Chondrocyte (in vitro differentiated cells): ENCODE results near the gene TTC34. TPM values are rescaled to one million over a fixed set of nuclear protein-coding genes. Genes with fewer than 3 reads are reported as not detected.

Source experiments
- DNase-seq: peaks from one replicate; pipeline ENCODE4 v3.0.0; 2021; ENCODE audit warnings: mixed read lengths, low spot score
- H3K27ac Mint-ChIP-seq: one replicate; pipeline ENCODE4 v1.8.0; 2021; ENCODE audit warnings: mild to moderate bottlenecking, moderate library complexity, mixed read lengths; ENCODE audit not compliant: unreplicated experiment
- H3K27me3 Mint-ChIP-seq: 2 replicates; pipeline ENCODE4 v1.8.0; 2021; ENCODE audit warnings: low read depth, mixed read lengths
- H3K36me3 Mint-ChIP-seq: 2 replicates; pipeline ENCODE4 v1.8.0; 2021; ENCODE audit warnings: low read depth, mixed read lengths
- H3K4me1 Mint-ChIP-seq: 2 replicates; pipeline ENCODE4 v1.8.0; 2021; ENCODE audit warnings: low read depth, mild to moderate bottlenecking, mixed read lengths
- H3K4me3 Mint-ChIP-seq: one replicate; pipeline ENCODE4 v1.8.0; 2021; ENCODE audit warnings: mild to moderate bottlenecking, moderate library complexity, mixed read lengths; ENCODE audit not compliant: unreplicated experiment
- H3K9me3 Mint-ChIP-seq: 2 replicates; pipeline ENCODE4 v1.8.0; 2021; ENCODE audit warnings: low read depth, mixed read lengths
- total RNA-seq: library from RNA; stranded (reverse); gene quantifications from 3 replicates; pipeline ENCODE4 v1.2.1, GENCODE V29; 2021
- TF ChIP-seq, protein P1 (sequence below): fragments of 200-600 bp; sonication (generic); IDR thresholded peaks from 2 replicates; pipeline ENCODE4 v1.5.0; 2021; ENCODE audit warnings: antibody characterized with exemption, mild to moderate bottlenecking, moderate library complexity

TTC34 gene
- total RNA-seq, 1 donor from 2014 or later, result 0.60 TPM

DNA sequence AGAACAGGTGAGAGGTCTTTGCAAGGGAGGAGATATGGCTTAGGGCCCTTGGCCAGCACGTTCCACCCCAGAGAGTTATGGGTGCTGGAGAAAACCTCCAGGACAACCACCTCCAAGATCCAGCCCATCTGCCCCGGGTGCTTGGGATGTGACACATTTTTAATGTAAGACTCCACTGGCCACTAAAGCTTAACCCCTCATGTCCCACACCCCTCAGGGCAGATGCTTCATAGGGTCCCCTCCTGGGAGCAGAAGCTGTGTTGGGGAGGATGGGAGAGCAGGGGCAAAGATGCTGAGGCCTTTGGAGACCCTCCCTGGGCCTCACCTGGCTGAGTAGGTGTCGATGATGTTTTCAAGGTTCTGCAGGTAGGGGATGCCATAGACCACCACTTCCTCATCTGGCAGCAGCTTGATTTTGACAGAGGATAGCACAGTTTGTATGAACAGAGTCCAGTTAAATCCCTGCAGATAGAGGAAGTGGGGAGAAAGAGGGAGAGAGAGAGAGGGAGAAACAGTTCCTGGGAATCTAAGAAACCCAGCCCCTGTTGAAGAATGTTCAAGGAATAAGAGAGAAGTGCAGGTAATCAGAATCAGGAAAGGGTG is 203.1 kb downstream of the TTC34 start:
- Mint-ChIP-seq H3K36me3 (peaks cover 8% of the 10 kb centered on the region), H3K27me3 (peaks cover 26% of the 10 kb centered on the region)

DNA sequence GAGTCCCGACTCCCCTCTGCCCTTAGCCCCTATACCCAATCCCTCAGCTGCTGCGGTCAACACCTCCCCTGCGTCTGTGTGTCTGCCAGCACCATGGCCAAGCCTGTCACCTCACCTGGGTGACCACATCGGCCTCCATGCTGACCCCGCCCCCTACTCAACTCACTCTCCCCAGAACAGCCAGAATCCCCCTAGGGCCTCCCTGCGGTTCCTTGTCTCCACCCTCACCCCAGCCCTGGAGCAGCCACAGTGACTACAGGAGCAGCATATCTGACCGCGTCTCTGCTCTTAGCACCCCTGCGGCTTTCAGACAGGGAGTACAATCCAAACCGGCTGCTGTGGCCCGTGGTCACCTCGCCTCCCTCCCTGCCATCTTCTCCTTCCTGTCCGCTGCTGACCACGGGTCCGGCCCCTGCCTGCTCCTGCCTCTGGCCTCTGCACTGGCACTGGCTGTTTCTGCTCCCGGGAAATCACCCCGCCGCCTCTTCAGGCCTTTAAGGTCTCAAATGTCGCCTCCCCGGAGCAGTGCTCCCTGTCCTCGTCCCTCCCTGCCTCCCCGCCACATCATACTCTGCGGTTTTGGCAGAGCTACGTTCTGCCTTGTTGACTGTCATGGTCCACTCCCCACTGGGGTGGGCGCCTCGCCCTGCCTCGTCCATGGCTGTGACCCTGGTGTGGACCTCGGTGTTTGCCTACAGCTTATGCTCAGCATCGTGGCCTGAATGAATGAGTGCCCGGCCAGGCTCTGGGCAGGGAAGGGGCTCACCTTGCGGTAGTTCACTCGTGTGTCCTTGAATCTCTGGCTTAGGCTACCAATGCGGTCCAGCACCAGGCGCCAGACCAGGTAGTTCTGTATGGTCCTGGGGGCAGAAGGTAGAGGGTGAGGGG is 203.8 kb downstream of the TTC34 start:
- Mint-ChIP-seq H3K4me3 (no peak overlapping the region), H3K9me3 (peaks cover 11% of the 10 kb centered on the region), H3K27me3 (peaks cover 23% of the 10 kb centered on the region), H3K27ac (no peak overlapping the region), H3K36me3 (peaks cover 8% of the 10 kb centered on the region), H3K4me1 (peaks cover 5% of the 10 kb centered on the region)
- DNase-seq, result no peak
- TF ChIP-seq, protein P1, sequence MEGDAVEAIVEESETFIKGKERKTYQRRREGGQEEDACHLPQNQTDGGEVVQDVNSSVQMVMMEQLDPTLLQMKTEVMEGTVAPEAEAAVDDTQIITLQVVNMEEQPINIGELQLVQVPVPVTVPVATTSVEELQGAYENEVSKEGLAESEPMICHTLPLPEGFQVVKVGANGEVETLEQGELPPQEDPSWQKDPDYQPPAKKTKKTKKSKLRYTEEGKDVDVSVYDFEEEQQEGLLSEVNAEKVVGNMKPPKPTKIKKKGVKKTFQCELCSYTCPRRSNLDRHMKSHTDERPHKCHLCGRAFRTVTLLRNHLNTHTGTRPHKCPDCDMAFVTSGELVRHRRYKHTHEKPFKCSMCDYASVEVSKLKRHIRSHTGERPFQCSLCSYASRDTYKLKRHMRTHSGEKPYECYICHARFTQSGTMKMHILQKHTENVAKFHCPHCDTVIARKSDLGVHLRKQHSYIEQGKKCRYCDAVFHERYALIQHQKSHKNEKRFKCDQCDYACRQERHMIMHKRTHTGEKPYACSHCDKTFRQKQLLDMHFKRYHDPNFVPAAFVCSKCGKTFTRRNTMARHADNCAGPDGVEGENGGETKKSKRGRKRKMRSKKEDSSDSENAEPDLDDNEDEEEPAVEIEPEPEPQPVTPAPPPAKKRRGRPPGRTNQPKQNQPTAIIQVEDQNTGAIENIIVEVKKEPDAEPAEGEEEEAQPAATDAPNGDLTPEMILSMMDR, result no peak

More for the DNA sequence above, 203.1 kb downstream of the TTC34 start:
- TF ChIP-seq, protein P1, result no peak
- no peak overlapping the region for H3K4me3 Mint-ChIP-seq
- peaks cover 11% of the 10 kb centered on the region for H3K9me3 Mint-ChIP-seq
- H3K27ac Mint-ChIP-seq, result no peak overlapping the region
- DNase-seq, result no peak
- H3K4me1 Mint-ChIP-seq, result peaks cover 5% of the 10 kb centered on the region

DNA sequence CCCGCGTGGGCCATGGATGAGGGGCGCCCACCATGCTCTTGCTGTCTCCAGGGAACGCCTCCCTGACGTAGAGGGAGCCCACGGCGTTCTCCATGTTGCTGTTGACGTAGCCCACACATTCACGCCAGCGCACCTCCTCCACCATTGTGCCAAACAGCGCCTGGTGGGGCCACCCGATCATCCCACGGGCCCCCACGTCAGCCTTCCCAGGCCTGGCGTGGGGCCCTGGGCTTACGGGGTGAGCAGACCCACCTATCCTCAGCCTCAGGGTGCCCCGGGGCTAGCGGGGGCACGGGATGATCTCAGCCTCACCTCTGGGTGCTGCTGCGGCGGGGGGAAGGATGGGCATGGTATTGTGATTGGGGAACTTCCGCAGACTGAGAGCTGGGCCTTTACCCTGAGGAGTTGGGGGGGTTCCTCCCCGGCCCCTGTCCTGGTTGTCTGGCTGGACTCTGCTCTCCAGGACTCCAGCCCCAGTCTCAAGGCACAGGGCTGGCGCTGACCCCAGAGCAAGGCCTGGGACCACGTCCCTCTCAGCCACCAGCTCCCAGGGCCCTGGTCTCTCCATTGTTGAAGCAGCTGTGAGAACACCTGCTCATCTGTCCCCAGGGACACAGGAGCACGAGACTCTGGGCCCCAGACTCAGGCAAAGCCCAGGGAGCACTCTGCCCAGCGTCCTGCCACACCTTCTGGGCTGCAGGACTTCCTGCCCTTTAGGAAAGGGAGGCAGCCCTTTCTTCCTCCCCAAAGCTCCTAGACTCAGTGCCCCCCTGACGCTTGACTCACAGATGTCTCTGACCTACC is 204.8 kb downstream of the TTC34 start:
- Mint-ChIP-seq H3K27me3 (peaks cover 14% of the 10 kb centered on the region), H3K36me3 (peaks cover 6% of the 10 kb centered on the region), H3K27ac (no peak overlapping the region), H3K4me1 (peaks cover 5% of the 10 kb centered on the region), H3K4me3 (no peak overlapping the region), H3K9me3 (peaks cover 11% of the 10 kb centered on the region)
- TF ChIP-seq, protein P1, result no peak
- no peak for DNase-seq

DNA sequence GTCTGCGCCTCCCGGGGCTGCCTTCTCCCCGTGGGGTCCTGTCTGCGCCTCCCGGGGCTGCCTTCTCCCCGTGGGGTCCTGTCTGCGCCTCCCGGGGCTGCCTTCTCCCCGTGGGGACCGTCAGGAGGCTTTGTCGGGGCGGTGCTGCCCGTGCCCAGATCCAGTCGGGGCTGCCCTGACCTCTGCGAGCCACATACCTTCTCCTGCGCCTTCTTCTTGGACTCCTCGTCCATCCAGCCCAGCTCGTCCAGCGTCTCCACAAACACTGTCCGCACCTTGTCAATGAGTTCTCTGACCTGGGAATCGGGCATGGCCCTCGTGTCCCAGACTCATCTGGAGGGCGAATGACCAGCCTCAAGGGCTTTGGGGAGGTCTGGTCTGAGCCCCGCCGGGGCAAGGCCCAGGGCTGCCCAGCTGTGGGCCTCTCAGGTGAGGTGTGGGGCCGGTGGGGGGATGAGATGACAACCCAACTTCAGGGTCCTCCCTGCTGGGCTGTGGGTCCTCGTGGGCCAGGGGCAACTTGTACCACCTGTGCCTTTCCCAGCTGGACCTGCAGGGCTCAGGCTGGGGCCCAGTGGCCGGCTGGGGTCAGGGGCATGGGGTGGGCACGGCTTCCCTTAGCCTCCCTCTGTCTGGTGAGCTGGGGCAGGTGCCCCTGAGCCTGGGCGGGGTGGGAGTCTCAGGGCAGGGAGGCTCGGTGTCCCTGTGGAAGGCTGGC is 205.5 kb downstream of the TTC34 start:
- DNase-seq, result peak; percentile 87
- H3K27ac Mint-ChIP-seq, result no peak overlapping the region
- H3K4me3 Mint-ChIP-seq, result no peak overlapping the region
- peaks cover 11% of the 10 kb centered on the region for H3K9me3 Mint-ChIP-seq
- TF ChIP-seq, protein P1, result no peak
- peaks cover 7% of the 10 kb centered on the region for H3K27me3 Mint-ChIP-seq
- peaks cover 5% of the 10 kb centered on the region for H3K4me1 Mint-ChIP-seq
- peaks cover 6% of the 10 kb centered on the region for H3K36me3 Mint-ChIP-seq
